GM12891 (cell line): ENCODE measurements around the gene CFAP97D2.

ENCODE experiments used
- DNase-seq: peaks from one replicate; pipeline ENCODE4 v3.0.0; 2011; ENCODE audit warnings: low spot score; ENCODE audit not compliant: insufficient read length
- FAIRE-seq: peaks from 2 replicates; lab custom pipeline; 2011; peaks lifted over from hg19 to GRCh38; lab: Jason Lieb, UNC
- PAX5 ChIP-seq: IDR thresholded peaks from 2 replicates; pipeline ENCODE4 v1.6.1; 2011; ENCODE audit warnings: low read length, moderate library complexity, mild to moderate bottlenecking; ENCODE audit not compliant: insufficient read depth, severe bottlenecking
- POLR2A ChIP-seq: IDR thresholded peaks from 2 replicates; pipeline ENCODE4 v1.6.1; 2011; ENCODE audit warnings: low read depth, low read length, control low read depth
- POLR2AphosphoS5 ChIP-seq: IDR thresholded peaks from 2 replicates; pipeline ENCODE4 v1.6.1; 2011; ENCODE audit warnings: low read depth, low read length, control low read depth
- POU2F2 ChIP-seq: IDR thresholded peaks from 2 replicates; pipeline ENCODE4 v1.6.1; 2011; ENCODE audit warnings: low read depth, mild to moderate bottlenecking, control low read depth, low read length, moderate library complexity
- SPI1 ChIP-seq: IDR thresholded peaks from 2 replicates; pipeline ENCODE4 v1.6.1; 2011; ENCODE audit warnings: low read depth, low read length, control low read depth
- TAF1 ChIP-seq: IDR thresholded peaks from 2 replicates; pipeline ENCODE4 v1.6.1; 2011; ENCODE audit warnings: low read depth, low read length, control low read depth

The CFAP97D2 gene

GRCh38 chr13:114199954-114200353 is 20.9 kb downstream of the CFAP97D2 start:
- no peak for TF ChIP-seq POLR2AphosphoS5
- TF ChIP-seq SPI1: no peak
- TF ChIP-seq PAX5: no peak
- no peak for TF ChIP-seq POU2F2
- DNase-seq (no peak), FAIRE-seq (no peak)

DNA sequence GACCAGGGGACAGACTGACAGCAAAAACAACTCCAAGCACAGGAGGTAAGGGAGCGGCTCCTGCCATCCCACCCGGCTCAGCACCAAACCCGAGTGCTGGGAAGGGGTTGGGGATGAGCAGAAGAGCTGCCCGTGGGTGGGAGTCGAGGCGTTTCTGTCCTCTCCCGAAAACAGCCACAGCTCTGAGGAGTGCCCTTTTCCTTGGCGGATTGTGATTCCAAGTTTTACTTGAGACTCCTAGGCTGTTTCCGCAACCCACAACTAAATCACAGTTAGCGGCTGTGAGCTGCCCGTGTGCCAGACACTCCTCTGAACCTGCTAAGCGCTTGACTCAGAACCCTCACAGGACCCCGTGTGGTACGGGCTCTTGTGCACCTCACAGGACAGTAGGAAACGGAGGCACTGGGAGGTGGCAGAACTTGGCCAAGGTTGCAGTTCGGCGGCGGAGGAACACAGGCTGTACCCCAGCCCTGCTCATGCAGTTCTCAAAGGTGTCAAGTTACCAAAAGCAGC is 21.4 kb downstream of the CFAP97D2 start:
- DNase-seq: no peak
- no peak for FAIRE-seq
- TF ChIP-seq POLR2A (no peak), SPI1 (no peak), PAX5 (no peak), TAF1 (no peak), POLR2AphosphoS5 (no peak), POU2F2 (no peak)

DNA sequence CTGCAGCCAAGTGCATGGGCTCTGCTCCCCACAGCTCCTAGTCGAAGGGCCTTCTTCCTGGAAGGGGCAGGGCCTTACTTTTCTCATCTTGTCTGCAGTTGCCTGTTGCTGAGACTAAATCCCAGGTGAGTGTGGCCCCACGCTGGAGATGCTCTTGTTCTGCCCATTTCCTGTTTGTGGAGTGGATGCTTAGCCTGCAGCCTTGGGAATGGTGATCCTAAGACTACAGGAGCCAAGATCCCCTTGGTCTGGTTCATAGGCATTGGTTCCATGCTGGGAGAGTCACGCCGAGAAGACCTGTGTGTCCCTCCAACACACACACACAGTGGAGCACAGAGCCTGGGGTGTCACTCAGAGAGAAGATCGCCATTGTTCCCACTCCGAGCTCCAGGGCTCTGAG is 23.5 kb downstream of the CFAP97D2 start:
- FAIRE-seq: no peak
- TF ChIP-seq PAX5: no peak
- no peak for TF ChIP-seq TAF1
- TF ChIP-seq POU2F2: no peak
- no peak for DNase-seq

DNA sequence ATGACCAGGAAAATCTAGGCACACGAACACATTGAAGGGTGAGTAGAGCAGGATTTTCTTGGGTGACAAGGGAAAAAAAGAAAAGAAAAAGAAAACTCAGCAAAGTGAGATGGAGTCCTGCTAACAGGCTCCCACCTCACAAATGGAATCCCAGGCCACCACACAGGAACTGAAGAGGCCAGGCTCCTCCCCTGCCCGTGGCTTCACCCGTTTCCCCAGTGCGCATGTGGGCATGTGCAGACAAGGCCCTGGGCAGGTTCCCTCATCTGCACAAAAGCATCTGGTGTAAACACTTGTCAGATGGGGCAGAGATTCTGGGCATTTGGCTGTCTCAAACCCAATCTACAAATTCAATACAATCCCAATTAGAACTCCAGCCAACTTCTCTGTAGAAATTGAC is 24.5 kb downstream of the CFAP97D2 start:
- TF ChIP-seq POLR2A (no peak), TAF1 (no peak), PAX5 (no peak), SPI1 (no peak), POLR2AphosphoS5 (no peak), POU2F2 (no peak)
- DNase-seq (no peak), FAIRE-seq (no peak)

GRCh38 chr13:114204894-114205293 is 25.8 kb downstream of the CFAP97D2 start:
- DNase-seq (no peak), FAIRE-seq (no peak)
- no peak for TF ChIP-seq PAX5
- no peak for TF ChIP-seq SPI1
- no peak for TF ChIP-seq TAF1
- TF ChIP-seq POLR2AphosphoS5: no peak
- TF ChIP-seq POU2F2: no peak
- TF ChIP-seq POLR2A: no peak

- DNase-seq (no peak), FAIRE-seq (no peak)
- TF ChIP-seq POU2F2 (no peak), SPI1 (no peak), TAF1 (no peak), POLR2A (no peak), POLR2AphosphoS5 (no peak), PAX5 (no peak)
Observed at GRCh38 chr13:114208134-114208533, 29.1 kb downstream of the CFAP97D2 start.

GRCh38 chr13:114211446-114212157 is 32.5 kb downstream of the CFAP97D2 start:
- DNase-seq (no peak), FAIRE-seq (no peak)
- TF ChIP-seq PAX5: no peak
- no peak for TF ChIP-seq POU2F2
- TF ChIP-seq TAF1: no peak
- TF ChIP-seq POLR2AphosphoS5: no peak
- no peak for TF ChIP-seq POLR2A

DNA sequence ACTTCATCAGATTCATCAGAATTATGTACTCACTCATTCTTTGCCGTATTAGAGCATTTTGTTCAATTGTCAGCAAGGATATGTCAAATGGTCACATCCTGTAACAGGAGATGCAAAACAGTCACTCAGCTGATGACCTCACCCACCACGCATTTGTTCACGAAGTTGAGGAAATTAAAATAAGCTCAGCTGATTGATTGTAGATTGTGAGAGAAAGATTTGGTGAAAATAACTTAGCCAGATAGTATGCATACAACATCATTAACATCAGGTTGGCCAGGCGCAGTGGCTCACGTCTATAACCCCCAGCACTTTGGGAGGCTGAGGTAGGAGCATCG is 33.1 kb downstream of the CFAP97D2 start:
- DNase-seq: no peak
- TF ChIP-seq PAX5 (no peak), POLR2A (no peak), TAF1 (no peak), POLR2AphosphoS5 (no peak)
- no peak for FAIRE-seq

DNA sequence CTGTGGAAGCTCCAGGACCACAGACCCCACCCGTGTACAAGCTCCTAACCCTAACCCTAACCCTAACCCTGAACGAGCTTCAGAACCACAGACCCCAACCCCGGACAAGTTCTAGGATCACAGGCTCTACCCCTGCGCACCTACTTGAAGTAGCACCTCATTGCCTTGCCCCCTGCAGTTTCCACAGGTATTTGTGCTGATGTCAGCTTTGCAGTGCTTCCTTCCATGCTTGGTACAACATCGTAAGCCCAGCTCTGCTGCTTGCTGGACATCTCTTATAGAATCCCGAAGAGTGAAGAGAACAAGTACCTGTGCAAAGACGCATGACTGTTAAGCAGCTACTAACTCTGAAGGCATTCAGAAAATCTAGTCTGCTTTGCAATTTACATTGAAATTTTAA is 34.9 kb downstream of the CFAP97D2 start:
- FAIRE-seq: no peak

GRCh38 chr13:114219392-114219791 is 40.3 kb downstream of the CFAP97D2 start:
- DNase-seq (no peak), FAIRE-seq (no peak)
- TF ChIP-seq PAX5 (no peak), POLR2A (no peak), POLR2AphosphoS5 (no peak), POU2F2 (no peak)

More for the DNA sequence above, 34.9 kb downstream of the CFAP97D2 start:
- TF ChIP-seq POU2F2: no peak
- TF ChIP-seq PAX5: no peak
- TF ChIP-seq POLR2AphosphoS5: no peak
- no peak for TF ChIP-seq TAF1
- TF ChIP-seq SPI1: no peak
- TF ChIP-seq POLR2A: no peak
- DNase-seq: no peak
